GM12878 (cell line): ENCODE data around the gene TMPRSS7.

ENCODE experiments used
- CBX3 ChIP-seq: fragments of 200-600 bp; sonication (generic); IDR thresholded peaks from 2 replicates; pipeline ENCODE4 v1.6.1; 2016; ENCODE audit warnings: low read depth, borderline replicate concordance
- EP300 ChIP-seq, 2 experiments: fragments of 150-350 bp in 1 of 2; IDR thresholded peaks; 2 replicates each; pipeline ENCODE4 v1.6.1; 2011 to 2012; ENCODE audit warnings: low read depth in 2 of 2, low read length in 2 of 2, borderline replicate concordance in 1 of 2, improper control_type of control experiment in 1 of 2, inconsistent platforms in 1 of 2; ENCODE audit not compliant: control insufficient read depth in 1 of 2
- ESRRA ChIP-seq: IDR thresholded peaks from 2 replicates; pipeline ENCODE4 v1.6.1; 2012; ENCODE audit warnings: mild to moderate bottlenecking, low read length, improper control_type of control experiment
- EZH2 ChIP-seq: IDR thresholded peaks from 2 replicates; pipeline ENCODE4 v1.6.1; 2012; ENCODE audit warnings: low read depth, mild to moderate bottlenecking, control low read depth, inconsistent platforms, low read length, borderline replicate concordance; ENCODE audit not compliant: control insufficient read depth
- MAX ChIP-seq: IDR thresholded peaks from 2 replicates; pipeline ENCODE4 v1.6.1; 2012; ENCODE audit warnings: low read depth, low read length, improper control_type of control experiment
- MYC ChIP-seq: IDR thresholded peaks from 2 replicates; pipeline ENCODE4 v1.6.1; 2011; ENCODE audit warnings: mild to moderate bottlenecking, low read length, moderate library complexity, inconsistent platforms; ENCODE audit not compliant: insufficient read depth, insufficient replicate concordance, insufficient read length, severe bottlenecking
- POLR2A ChIP-seq: IDR thresholded peaks from 2 replicates; pipeline ENCODE4 v1.6.1; 2011; ENCODE audit warnings: low read depth, mild to moderate bottlenecking, low read length
- STAT3 ChIP-seq: IDR thresholded peaks from 2 replicates; pipeline ENCODE4 v1.6.1; 2011; ENCODE audit warnings: low read depth, low read length, improper control_type of control experiment
- TF ChIP-seq, protein P1 (sequence below): fragments of 450-650 bp; IDR thresholded peaks from 2 replicates; pipeline ENCODE4 v1.6.1; 2017; ENCODE audit warnings: mild to moderate bottlenecking, moderate library complexity
- TF ChIP-seq, protein P2 (sequence below), 3 experiments: IDR thresholded peaks in 2 of 3; conservative IDR thresholded peaks in 1 of 3; 2 replicates each; pipeline ENCODE4 v1.5.1; 2011; ENCODE audit warnings: low read depth in 3 of 3, low read length in 3 of 3, mild to moderate bottlenecking in 3 of 3, control low read depth in 2 of 3, moderate library complexity in 2 of 3, inconsistent platforms in 1 of 3, mixed read lengths in 1 of 3; ENCODE audit not compliant: control insufficient read depth in 2 of 3, insufficient read depth in 1 of 3; ENCODE audit errors: extremely low read depth in 1 of 3

DNA sequence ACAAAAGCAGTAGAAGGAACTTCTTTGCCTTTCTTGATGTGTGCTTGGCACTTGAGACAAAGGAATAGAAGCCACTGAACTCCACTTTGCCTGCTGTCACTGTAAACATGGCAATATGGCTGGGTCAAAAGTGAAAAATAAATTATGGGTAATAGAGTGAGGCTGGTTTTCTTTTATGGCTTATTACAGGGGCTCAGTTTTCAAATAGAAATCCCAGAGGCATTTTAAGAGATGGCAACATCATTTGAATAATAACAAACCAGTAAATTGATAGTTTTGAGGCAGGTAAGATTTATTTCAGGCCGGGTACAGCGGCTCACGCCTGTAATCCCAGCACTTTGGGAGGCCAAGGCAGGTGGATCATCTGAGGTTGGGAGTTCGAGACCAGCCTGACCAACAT lies 54.4 kb downstream of the TMPRSS7 start:
- TF ChIP-seq, protein P1, sequence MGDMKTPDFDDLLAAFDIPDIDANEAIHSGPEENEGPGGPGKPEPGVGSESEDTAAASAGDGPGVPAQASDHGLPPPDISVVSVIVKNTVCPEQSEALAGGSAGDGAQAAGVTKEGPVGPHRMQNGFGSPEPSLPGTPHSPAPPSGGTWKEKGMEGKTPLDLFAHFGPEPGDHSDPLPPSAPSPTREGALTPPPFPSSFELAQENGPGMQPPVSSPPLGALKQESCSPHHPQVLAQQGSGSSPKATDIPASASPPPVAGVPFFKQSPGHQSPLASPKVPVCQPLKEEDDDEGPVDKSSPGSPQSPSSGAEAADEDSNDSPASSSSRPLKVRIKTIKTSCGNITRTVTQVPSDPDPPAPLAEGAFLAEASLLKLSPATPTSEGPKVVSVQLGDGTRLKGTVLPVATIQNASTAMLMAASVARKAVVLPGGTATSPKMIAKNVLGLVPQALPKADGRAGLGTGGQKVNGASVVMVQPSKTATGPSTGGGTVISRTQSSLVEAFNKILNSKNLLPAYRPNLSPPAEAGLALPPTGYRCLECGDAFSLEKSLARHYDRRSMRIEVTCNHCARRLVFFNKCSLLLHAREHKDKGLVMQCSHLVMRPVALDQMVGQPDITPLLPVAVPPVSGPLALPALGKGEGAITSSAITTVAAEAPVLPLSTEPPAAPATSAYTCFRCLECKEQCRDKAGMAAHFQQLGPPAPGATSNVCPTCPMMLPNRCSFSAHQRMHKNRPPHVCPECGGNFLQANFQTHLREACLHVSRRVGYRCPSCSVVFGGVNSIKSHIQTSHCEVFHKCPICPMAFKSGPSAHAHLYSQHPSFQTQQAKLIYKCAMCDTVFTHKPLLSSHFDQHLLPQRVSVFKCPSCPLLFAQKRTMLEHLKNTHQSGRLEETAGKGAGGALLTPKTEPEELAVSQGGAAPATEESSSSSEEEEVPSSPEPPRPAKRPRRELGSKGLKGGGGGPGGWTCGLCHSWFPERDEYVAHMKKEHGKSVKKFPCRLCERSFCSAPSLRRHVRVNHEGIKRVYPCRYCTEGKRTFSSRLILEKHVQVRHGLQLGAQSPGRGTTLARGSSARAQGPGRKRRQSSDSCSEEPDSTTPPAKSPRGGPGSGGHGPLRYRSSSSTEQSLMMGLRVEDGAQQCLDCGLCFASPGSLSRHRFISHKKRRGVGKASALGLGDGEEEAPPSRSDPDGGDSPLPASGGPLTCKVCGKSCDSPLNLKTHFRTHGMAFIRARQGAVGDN: no peak
- TF ChIP-seq, protein P2, sequence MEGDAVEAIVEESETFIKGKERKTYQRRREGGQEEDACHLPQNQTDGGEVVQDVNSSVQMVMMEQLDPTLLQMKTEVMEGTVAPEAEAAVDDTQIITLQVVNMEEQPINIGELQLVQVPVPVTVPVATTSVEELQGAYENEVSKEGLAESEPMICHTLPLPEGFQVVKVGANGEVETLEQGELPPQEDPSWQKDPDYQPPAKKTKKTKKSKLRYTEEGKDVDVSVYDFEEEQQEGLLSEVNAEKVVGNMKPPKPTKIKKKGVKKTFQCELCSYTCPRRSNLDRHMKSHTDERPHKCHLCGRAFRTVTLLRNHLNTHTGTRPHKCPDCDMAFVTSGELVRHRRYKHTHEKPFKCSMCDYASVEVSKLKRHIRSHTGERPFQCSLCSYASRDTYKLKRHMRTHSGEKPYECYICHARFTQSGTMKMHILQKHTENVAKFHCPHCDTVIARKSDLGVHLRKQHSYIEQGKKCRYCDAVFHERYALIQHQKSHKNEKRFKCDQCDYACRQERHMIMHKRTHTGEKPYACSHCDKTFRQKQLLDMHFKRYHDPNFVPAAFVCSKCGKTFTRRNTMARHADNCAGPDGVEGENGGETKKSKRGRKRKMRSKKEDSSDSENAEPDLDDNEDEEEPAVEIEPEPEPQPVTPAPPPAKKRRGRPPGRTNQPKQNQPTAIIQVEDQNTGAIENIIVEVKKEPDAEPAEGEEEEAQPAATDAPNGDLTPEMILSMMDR (IDR thresholded peaks at IDR 0.05 in 2 of 3, conservative IDR thresholded peaks at IDR 0.05 in 1 of 3; ENCODE audit: control insufficient read depth in 2 of 3, extremely low read depth in 1 of 3, insufficient read depth in 1 of 3, low read depth in 3 of 3, low read length in 3 of 3): no peak
- no peak for TF ChIP-seq MAX
- no peak for TF ChIP-seq EZH2
- TF ChIP-seq ESRRA: no peak
- no peak for TF ChIP-seq MYC
- TF ChIP-seq CBX3: no peak
- no peak for TF ChIP-seq POLR2A
- no peak for TF ChIP-seq EP300 (IDR thresholded peaks at IDR 0.05; ENCODE audit: borderline replicate concordance in 1 of 2, control insufficient read depth in 1 of 2, low read depth in 2 of 2, low read length in 2 of 2)
- no peak for TF ChIP-seq STAT3
